Osteoblast (primary cell): ENCODE measurements around the gene LMOD1. TPM values are rescaled to one million over a fixed set of nuclear protein-coding genes. Genes with fewer than 3 reads are reported as not detected.

ENCODE experiments used
- DNase-seq: peaks from one replicate; pipeline ENCODE4 v3.0.0; 2011; ENCODE audit warnings: low spot score, mixed read lengths; ENCODE audit not compliant: insufficient read length; ENCODE audit errors: missing footprints
- H2AFZ ChIP-seq: 2 replicates; pipeline ENCODE4 v1.6.0; 2011; ENCODE audit warnings: mild to moderate bottlenecking, low read length
- H3K27ac ChIP-seq: 2 replicates; pipeline ENCODE4 v1.5.1; 2011; ENCODE audit warnings: mild to moderate bottlenecking, low read depth, low read length, moderate library complexity
- H3K27me3 ChIP-seq: 2 replicates; pipeline ENCODE4 v1.6.0; 2012; ENCODE audit warnings: mild to moderate bottlenecking, control low read depth, inconsistent platforms, low read length, moderate library complexity; ENCODE audit not compliant: insufficient read depth
- H3K36me3 ChIP-seq: 2 replicates; pipeline ENCODE4 v1.5.1; 2011; ENCODE audit warnings: mild to moderate bottlenecking, low read length, control low read depth, moderate library complexity; ENCODE audit not compliant: insufficient read depth
- H3K4me1 ChIP-seq: 2 replicates; pipeline ENCODE4 v1.5.1; 2011; ENCODE audit warnings: mild to moderate bottlenecking, low read length, control low read depth, moderate library complexity; ENCODE audit not compliant: insufficient read depth
- H3K4me2 ChIP-seq: 2 replicates; pipeline ENCODE4 v1.6.0; 2011; ENCODE audit warnings: mild to moderate bottlenecking, low read length; ENCODE audit not compliant: insufficient read depth
- H3K4me3 ChIP-seq: fragments of 200-600 bp; sonication (generic); 3 replicates; pipeline ENCODE4 v1.5.1; 2012; ENCODE audit warnings: mild to moderate bottlenecking, low read length, inconsistent platforms; ENCODE audit not compliant: insufficient read depth
- H3K79me2 ChIP-seq: 2 replicates; pipeline ENCODE4 v1.6.0; 2012; ENCODE audit warnings: mild to moderate bottlenecking, low read length, control low read depth, inconsistent platforms; ENCODE audit not compliant: insufficient read depth
- H3K9me3 ChIP-seq: 2 replicates; pipeline ENCODE4 v1.5.1; 2011; ENCODE audit warnings: low read depth, low read length, control low read depth
- H4K20me1 ChIP-seq: 2 replicates; pipeline ENCODE4 v1.6.0; 2012; ENCODE audit warnings: mild to moderate bottlenecking, low read length, control low read depth; ENCODE audit not compliant: insufficient read depth
- total RNA-seq: library from RNA; depleted of rRNA; stranded (reverse); fragments of >200 nt; gene quantifications from 2 replicates; pipeline ENCODE4 v1.2.3, GENCODE V29; 2012
- TF ChIP-seq, protein P1 (sequence below): IDR thresholded peaks from 2 replicates; pipeline ENCODE4 v1.5.1; 2011; ENCODE audit warnings: mild to moderate bottlenecking, low read depth, low read length, moderate library complexity; ENCODE audit errors: extremely low read depth

LMOD1 gene
- total RNA-seq, 1 donor: 21.7 TPM

DNA sequence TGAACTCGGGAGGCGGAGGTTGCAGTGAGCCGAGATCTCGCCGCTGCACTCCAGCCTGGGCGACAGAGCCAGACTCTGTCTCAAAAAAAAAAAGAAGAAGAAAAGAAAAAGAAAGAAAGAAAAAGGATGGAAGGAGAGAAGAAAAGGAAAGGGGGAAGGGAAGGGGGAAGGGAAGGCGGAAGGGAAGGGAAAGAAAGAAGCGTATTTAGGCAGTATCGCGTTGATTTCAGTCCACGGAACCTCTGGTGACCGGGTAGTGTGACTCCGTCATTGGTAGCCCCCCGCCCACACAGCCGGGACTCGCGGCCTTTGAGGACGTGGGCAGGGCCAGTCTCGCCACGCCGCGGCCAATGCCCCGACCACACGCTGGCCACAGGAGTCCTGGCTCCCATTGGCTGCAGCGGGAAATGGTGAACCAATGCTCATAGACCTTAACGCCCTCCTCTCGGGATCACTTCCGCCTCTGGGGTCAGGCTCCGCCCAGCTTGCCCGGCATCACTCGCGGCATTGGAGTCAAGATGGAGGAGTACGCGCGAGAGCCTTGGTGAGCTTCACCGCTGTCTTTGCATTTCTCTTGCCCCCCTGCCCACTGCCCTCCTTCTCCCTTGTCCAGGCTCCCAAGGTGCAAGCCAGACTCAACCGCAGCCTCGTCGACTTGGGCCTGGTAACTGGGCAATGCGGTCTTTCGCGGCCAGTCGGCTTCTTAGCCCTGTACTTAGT lies 8.8 kb upstream of the LMOD1 start, which contains the start of gene TIMM17A:
Gene TIMM17A, plus strand, starts transcription at position 495 of the 720 bp plus-strand sequence. Its CDS starts 24 bp downstream, at position 519.
- TF ChIP-seq, protein P1, sequence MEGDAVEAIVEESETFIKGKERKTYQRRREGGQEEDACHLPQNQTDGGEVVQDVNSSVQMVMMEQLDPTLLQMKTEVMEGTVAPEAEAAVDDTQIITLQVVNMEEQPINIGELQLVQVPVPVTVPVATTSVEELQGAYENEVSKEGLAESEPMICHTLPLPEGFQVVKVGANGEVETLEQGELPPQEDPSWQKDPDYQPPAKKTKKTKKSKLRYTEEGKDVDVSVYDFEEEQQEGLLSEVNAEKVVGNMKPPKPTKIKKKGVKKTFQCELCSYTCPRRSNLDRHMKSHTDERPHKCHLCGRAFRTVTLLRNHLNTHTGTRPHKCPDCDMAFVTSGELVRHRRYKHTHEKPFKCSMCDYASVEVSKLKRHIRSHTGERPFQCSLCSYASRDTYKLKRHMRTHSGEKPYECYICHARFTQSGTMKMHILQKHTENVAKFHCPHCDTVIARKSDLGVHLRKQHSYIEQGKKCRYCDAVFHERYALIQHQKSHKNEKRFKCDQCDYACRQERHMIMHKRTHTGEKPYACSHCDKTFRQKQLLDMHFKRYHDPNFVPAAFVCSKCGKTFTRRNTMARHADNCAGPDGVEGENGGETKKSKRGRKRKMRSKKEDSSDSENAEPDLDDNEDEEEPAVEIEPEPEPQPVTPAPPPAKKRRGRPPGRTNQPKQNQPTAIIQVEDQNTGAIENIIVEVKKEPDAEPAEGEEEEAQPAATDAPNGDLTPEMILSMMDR: no peak

DNA sequence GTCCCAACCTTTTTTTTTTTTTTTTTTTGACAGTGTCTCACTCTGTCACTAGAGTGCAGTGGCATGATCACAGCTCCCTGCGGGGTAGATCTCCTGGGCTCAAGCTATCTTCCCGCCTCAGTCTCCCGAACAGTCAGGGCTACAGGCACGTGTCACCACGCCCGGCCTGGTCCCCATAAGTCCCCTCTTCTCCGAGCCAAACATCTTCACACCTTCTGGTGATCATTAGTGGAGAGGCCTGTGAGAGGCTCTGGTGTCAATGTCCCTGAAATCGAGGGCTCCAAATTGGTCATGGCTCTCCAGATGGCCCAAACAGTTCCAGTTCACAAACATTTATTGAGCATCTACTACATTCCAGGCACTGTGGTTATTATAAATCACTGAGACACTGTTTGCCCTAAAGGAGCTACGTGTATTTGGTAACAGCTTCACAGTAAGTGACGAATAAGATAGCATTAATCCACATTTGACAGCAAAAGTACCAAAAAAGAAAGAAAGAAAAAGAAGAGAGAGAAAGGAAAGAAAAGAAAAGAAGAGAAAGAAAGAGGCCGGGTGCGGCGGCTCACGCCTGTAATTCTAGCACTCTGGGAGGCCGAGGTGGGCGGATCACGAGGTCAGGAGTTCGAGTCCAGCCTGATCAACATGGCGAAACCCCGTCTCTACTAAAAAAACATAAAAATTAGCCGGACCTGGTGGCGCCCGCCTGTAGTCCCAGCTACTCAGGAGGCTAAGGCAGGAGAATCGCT lies 8.1 kb upstream of the LMOD1 start:
- H3K4me1 ChIP-seq: peaks cover 19% of the 10 kb centered on the region
- H3K36me3 ChIP-seq: peaks cover 18% of the 10 kb centered on the region
- H3K9me3 ChIP-seq: no peaks in the 10 kb centered on the region
- TF ChIP-seq, protein P1: no peak
- no peak for DNase-seq
- no peaks in the 10 kb centered on the region for H3K27me3 ChIP-seq
- peaks cover 4% of the 10 kb centered on the region for H4K20me1 ChIP-seq
- H3K4me3 ChIP-seq: peak overlapping the region; percentile 95
- peak overlapping the region; percentile 73 for H2AFZ ChIP-seq
- H3K27ac ChIP-seq: peak overlapping the region; percentile 82
- peaks cover 33% of the 10 kb centered on the region for H3K79me2 ChIP-seq
- peak overlapping the region; percentile 76 for H3K4me2 ChIP-seq

More for the DNA sequence above, 8.8 kb upstream of the LMOD1 start, which contains the start of gene TIMM17A:
- Histone ChIP-seq H3K9me3 (no peaks in the 10 kb centered on the region), H3K36me3 (peaks cover 23% of the 10 kb centered on the region), H3K79me2 (peaks cover 36% of the 10 kb centered on the region), H2AFZ (peak within 1 kb of the TSS; percentile 97), H4K20me1 (peaks cover 4% of the 10 kb centered on the region), H3K4me1 (peaks cover 11% of the 10 kb centered on the region), H3K27me3 (no peaks in the 10 kb centered on the region), H3K4me2 (peak within 1 kb of the TSS; percentile 92), H3K27ac (peak within 1 kb of the TSS; percentile 82), H3K4me3 (peak within 1 kb of the TSS; percentile 95)
- peak; percentile 97 for DNase-seq

DNA sequence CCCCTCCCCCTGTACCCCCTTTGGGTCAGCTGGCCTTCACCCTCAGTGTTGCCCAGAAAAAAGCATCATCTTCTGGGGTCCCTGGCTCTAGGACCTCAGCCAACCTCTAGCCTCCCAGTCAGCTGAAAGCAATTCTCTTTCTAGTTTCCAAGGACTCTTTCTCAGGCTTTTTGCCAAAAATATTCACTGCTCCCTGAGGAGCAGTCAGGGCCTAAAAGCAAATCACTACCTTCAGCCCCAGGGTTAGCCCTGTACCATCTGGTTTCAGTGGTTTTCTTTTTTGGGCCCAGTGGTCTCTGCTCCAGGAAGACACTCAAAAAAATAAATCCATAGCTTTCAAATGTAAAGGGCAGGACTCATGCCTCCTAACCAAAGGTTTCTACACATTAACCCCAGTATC lies 3.1 kb upstream of the LMOD1 start:
- Histone ChIP-seq H3K27ac (peak overlapping the region; percentile 75), H3K27me3 (no peaks in the 10 kb centered on the region), H3K9me3 (no peaks in the 10 kb centered on the region), H3K79me2 (peaks cover 15% of the 10 kb centered on the region), H3K4me3 (peak overlapping the region; percentile 6), H4K20me1 (peaks cover 5% of the 10 kb centered on the region), H3K36me3 (no peaks in the 10 kb centered on the region), H3K4me1 (peaks cover 43% of the 10 kb centered on the region), H2AFZ (peak overlapping the region; percentile 78), H3K4me2 (peak overlapping the region; percentile 51)
- TF ChIP-seq, protein P1: no peak
- peak; percentile 75 for DNase-seq

DNA sequence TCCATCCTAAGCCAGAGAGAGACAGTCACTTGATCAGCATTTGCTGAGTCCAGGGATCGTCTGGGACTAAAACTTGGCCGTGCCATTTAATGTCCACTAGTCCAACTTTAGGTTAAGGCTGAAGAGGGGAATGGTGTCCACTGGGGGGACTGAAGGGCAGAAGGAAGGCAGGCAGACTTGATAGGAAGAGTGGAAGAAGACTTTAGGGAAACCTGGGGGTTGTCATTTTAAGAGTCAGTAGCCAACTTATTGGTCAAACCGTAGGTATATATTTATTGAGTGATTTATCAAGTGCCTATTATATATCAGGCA lies 1.3 kb upstream of the LMOD1 start:
- DNase-seq: no peak
- Histone ChIP-seq H3K27me3 (no peaks in the 10 kb centered on the region), H3K4me2 (peak overlapping the region; percentile 89), H3K4me1 (peaks cover 49% of the 10 kb centered on the region), H2AFZ (peak overlapping the region; percentile 79), H3K9me3 (no peaks in the 10 kb centered on the region), H3K27ac (peak overlapping the region; percentile 90), H3K36me3 (no peaks in the 10 kb centered on the region), H3K4me3 (peak overlapping the region; percentile 86), H3K79me2 (peaks cover 28% of the 10 kb centered on the region), H4K20me1 (peaks cover 17% of the 10 kb centered on the region)
- TF ChIP-seq, protein P1: peak; percentile 15
